Hippocampal formation (tissue), 2 donors: Measurements from ENCODE around the gene AKAP7.
"Not testable (repeated sequence)": the region's sequence is repeated elsewhere in the genome, so short reads cannot be mapped to it uniquely, and the experiment has no call there.

Experiments used
- DNase-seq, 2 donors: peaks; one replicate each; lab custom pipeline; 2025; lab: John Stamatoyannopoulos, UW

Gene AKAP7

GRCh38 chr6:131251590-131252199 lies 116.4 kb downstream of the AKAP7 start:
- no peak for DNase-seq

GRCh38 chr6:131255434-131255833 lies 120.2 kb downstream of the AKAP7 start:
- DNase-seq, result no peak

GRCh38 chr6:131255911-131256310 lies 120.6 kb downstream of the AKAP7 start:
- no peak for DNase-seq

GRCh38 chr6:131257104-131257503 lies 121.8 kb downstream of the AKAP7 start:
- no peak for DNase-seq

- DNase-seq, result no peak
Observed at GRCh38 chr6:131258010-131258652, 122.9 kb downstream of the AKAP7 start.

GRCh38 chr6:131258816-131259476 lies 123.7 kb downstream of the AKAP7 start:
- no peak for DNase-seq

GRCh38 chr6:131260960-131261359 lies 125.7 kb downstream of the AKAP7 start:
- not testable (repeated sequence) for DNase-seq

- no peak for DNase-seq
Observed at GRCh38 chr6:131262060-131262459, 126.8 kb downstream of the AKAP7 start.

GRCh38 chr6:131265939-131266338 lies 130.7 kb downstream of the AKAP7 start:
- DNase-seq, result no peak

- no peak for DNase-seq
Observed at GRCh38 chr6:131268303-131268702, 133.0 kb downstream of the AKAP7 start.

GRCh38 chr6:131269565-131270391 lies 134.5 kb downstream of the AKAP7 start:
- no peak for DNase-seq

GRCh38 chr6:131270534-131270933 lies 135.3 kb downstream of the AKAP7 start:
- DNase-seq, result no peak

GRCh38 chr6:131275273-131275672 lies 140.0 kb downstream of the AKAP7 start:
- no peak for DNase-seq

GRCh38 chr6:131277591-131277990 lies 142.3 kb downstream of the AKAP7 start:
- no peak for DNase-seq

- peak; percentile 61 to 70 for DNase-seq
Observed at GRCh38 chr6:131281471-131282270, 146.4 kb downstream of the AKAP7 start.

- no peak for DNase-seq
Observed at GRCh38 chr6:131282365-131282764, 147.1 kb downstream of the AKAP7 start.

- no peak for DNase-seq
Observed at GRCh38 chr6:131283466-131284175, 148.4 kb downstream of the AKAP7 start.

GRCh38 chr6:131285548-131285947 lies 150.3 kb downstream of the AKAP7 start:
- DNase-seq, result no peak

GRCh38 chr6:131286469-131287040 lies 151.3 kb downstream of the AKAP7 start:
- no peak for DNase-seq

GRCh38 chr6:131288214-131288613 lies 152.9 kb downstream of the AKAP7 start:
- no peak for DNase-seq

- no peak for DNase-seq
Observed at GRCh38 chr6:131290955-131291354, 155.7 kb downstream of the AKAP7 start.
